Panc1 (cell line): ENCODE measurements around the gene MAG.

Experiments
- CTCF ChIP-seq: fragments of 450-650 bp; IDR thresholded peaks from 2 replicates; pipeline ENCODE4 v1.5.1; 2017; ENCODE audit warnings: mild to moderate bottlenecking
- REST ChIP-seq, 2 experiments: IDR thresholded peaks; 2 replicates each; pipeline ENCODE4 v1.6.1; 2011 to 2012; ENCODE audit warnings: low read depth in 2 of 2, control low read depth in 1 of 2, low read length in 1 of 2, mild to moderate bottlenecking in 1 of 2, moderate library complexity in 1 of 2; ENCODE audit not compliant: insufficient read depth in 1 of 2

GRCh38 chr19:35273686-35274259 is 18.2 kb upstream of the MAG start:
- TF ChIP-seq CTCF (no peak), REST (IDR thresholded peaks at IDR 0.05; ENCODE audit: insufficient read depth in 1 of 2, low read depth in 2 of 2, low read length in 1 of 2) (no peak)
